ENCODE data around the gene IGLL1.
"Not testable (repeated sequence)": the region's sequence is repeated elsewhere in the genome, so short reads cannot be mapped to it uniquely, and the experiment has no call there.

The IGLL1 gene

DNA sequence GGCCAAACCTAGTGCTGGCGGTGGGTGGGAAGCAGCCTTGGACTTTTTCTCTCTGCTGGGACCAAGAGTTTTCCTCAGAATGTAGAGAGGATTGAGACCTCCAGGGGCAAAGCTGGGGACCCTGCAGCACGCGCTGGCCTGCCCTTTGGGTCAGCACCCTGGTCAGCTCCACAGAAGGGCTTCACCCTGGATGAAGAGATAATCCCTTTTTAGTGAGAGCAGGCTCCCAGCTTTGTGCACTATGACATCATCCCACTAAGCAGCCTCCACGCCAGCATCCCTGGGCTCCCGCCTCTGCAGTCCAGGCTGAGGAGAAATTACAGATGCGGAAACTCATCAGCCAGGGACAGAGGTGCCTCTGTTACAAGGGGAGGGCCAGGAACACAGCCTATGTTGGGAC, 28.5 kb upstream of the IGLL1 start:
- no peaks in the 10 kb centered on the region for H3K79me2 ChIP-seq (ENCODE audit: control insufficient read depth, insufficient read depth, low read length, unreplicated experiment)
- H3K4me1 ChIP-seq (ENCODE audit: control insufficient read depth, insufficient read depth, low read length, unreplicated experiment), result no peaks in the 10 kb centered on the region
- H3K27ac ChIP-seq (ENCODE audit: low read depth, low read length), result no peak overlapping the region
- no peaks in the 10 kb centered on the region for H3K27me3 ChIP-seq (ENCODE audit: insufficient read depth, low read length)
- no peak overlapping the region for H2AFZ ChIP-seq (ENCODE audit: low read length, unreplicated experiment)
- no peak overlapping the region for H3K4me3 ChIP-seq (ENCODE audit: low read depth, low read length)
- H3K36me3 ChIP-seq (ENCODE audit: insufficient read depth, low read length), result no peaks in the 10 kb centered on the region

GRCh38 chr22:23606204-23607131, 26.4 kb upstream of the IGLL1 start:
- Histone ChIP-seq H3K36me3 (ENCODE audit: insufficient read depth, low read length) (no peaks in the 10 kb centered on the region), H3K4me1 (ENCODE audit: control insufficient read depth, insufficient read depth, low read length, unreplicated experiment) (no peaks in the 10 kb centered on the region), H2AFZ (ENCODE audit: low read length, unreplicated experiment) (no peak overlapping the region), H3K27ac (ENCODE audit: low read depth, low read length) (no peak overlapping the region), H3K79me2 (ENCODE audit: control insufficient read depth, insufficient read depth, low read length, unreplicated experiment) (no peaks in the 10 kb centered on the region), H3K27me3 (ENCODE audit: insufficient read depth, low read length) (no peaks in the 10 kb centered on the region), H3K4me3 (ENCODE audit: low read depth, low read length) (no peak overlapping the region)

GRCh38 chr22:23604939-23605712, 25.0 kb upstream of the IGLL1 start:
- no peaks in the 10 kb centered on the region for H3K36me3 ChIP-seq (ENCODE audit: insufficient read depth, low read length)
- no peak overlapping the region for H2AFZ ChIP-seq (ENCODE audit: low read length, unreplicated experiment)
- H3K4me3 ChIP-seq (ENCODE audit: low read depth, low read length), result no peak overlapping the region
- H3K27me3 ChIP-seq (ENCODE audit: insufficient read depth, low read length), result no peaks in the 10 kb centered on the region
- no peak overlapping the region for H3K27ac ChIP-seq (ENCODE audit: low read depth, low read length)
- H3K4me1 ChIP-seq (ENCODE audit: control insufficient read depth, insufficient read depth, low read length, unreplicated experiment), result no peaks in the 10 kb centered on the region
- no peaks in the 10 kb centered on the region for H3K79me2 ChIP-seq (ENCODE audit: control insufficient read depth, insufficient read depth, low read length, unreplicated experiment)

GRCh38 chr22:23603266-23603665, 23.2 kb upstream of the IGLL1 start:
- H3K36me3 ChIP-seq (ENCODE audit: insufficient read depth, low read length), result no peaks in the 10 kb centered on the region
- H3K4me3 ChIP-seq (ENCODE audit: low read depth, low read length), result no peak overlapping the region
- H3K27me3 ChIP-seq (ENCODE audit: insufficient read depth, low read length), result no peaks in the 10 kb centered on the region
- no peaks in the 10 kb centered on the region for H3K79me2 ChIP-seq (ENCODE audit: control insufficient read depth, insufficient read depth, low read length, unreplicated experiment)
- no peak overlapping the region for H3K27ac ChIP-seq (ENCODE audit: low read depth, low read length)
- no peaks in the 10 kb centered on the region for H3K4me1 ChIP-seq (ENCODE audit: control insufficient read depth, insufficient read depth, low read length, unreplicated experiment)
- no peak overlapping the region for H2AFZ ChIP-seq (ENCODE audit: low read length, unreplicated experiment)

DNA sequence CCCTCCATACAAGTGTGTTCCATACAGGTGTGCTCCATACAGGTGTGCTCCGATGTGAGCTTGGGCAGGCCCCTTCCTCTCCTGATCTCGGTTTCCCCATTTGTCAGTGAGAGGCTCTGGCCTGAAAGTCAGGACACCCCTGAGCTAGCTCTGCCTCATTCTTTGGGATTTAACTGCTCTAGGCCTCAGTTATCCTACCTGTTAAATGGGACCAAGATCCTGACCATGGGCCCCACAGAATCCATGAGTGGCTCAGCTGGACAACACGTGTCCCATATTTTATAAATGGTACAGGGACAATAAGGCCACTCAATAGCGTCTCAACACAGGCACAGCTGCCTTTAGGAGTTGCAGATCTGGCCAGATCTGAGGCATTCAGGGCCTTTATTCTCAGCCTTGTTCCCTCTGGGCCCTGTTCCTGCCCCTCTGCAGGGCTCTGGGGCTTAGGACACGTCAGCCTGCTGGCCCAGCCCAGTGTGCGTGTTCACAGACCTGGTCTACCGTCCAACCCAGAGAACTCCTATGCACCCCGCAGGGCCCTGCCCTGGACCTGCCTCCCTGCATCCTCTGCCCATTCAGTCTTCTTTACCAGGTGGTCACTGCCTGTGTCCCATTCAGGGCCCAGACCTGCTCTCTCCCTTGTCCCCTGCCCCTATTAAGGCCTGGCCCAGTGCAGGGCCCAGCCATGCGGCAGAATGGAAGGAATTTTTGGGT, 18.9 kb upstream of the IGLL1 start:
- H3K27ac ChIP-seq (ENCODE audit: low read depth, low read length), result no peak overlapping the region

DNA sequence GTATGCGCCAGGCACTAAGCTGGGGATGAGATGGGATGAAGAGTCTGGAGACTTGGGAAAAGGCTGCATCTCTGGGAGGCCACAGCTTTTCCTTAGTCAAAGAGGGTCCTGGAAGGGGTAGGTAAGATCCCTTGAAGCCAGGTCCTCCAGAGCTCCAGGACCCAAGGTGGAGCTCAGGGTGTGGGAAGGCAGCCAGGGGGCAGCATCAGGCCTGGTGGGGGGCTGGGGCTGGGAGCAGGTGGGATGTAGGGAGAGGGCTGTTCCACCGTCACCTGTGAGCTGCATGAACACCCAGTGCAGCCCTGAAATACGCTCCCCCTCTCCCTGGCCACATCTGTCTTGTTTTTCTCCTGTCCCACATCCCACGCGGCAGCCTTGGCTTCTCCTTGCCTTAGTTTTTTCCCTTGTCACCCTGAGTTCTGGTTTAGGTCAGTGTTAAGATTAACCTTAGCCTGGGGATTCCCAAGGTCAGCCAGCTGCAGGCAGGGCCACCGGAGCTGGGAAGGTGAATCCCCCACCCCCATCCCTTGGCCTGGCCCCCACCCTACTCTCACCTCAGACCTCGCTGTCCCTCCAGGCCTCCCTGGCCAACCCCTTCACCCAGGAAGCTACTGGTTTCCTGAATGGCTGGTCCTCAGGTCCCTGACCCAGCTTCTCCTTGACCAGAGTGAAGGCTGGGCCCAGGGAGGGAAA, 17.6 kb upstream of the IGLL1 start:
- not testable (repeated sequence) for H3K36me3 ChIP-seq (ENCODE audit: insufficient read depth, low read length); H3K4me1 ChIP-seq (ENCODE audit: control insufficient read depth, insufficient read depth, low read length, unreplicated experiment); H3K4me3 ChIP-seq (ENCODE audit: low read depth, low read length); H3K27ac ChIP-seq (ENCODE audit: low read depth, low read length); H3K27me3 ChIP-seq (ENCODE audit: insufficient read depth, low read length); H2AFZ ChIP-seq (ENCODE audit: low read length, unreplicated experiment); H3K79me2 ChIP-seq (ENCODE audit: control insufficient read depth, insufficient read depth, low read length, unreplicated experiment)

More for the DNA sequence above, 18.9 kb upstream of the IGLL1 start:
- no peaks in the 10 kb centered on the region for H3K36me3 ChIP-seq (ENCODE audit: insufficient read depth, low read length)
- H3K27me3 ChIP-seq (ENCODE audit: insufficient read depth, low read length), result no peaks in the 10 kb centered on the region
- H3K4me3 ChIP-seq (ENCODE audit: low read depth, low read length), result no peak overlapping the region
- H2AFZ ChIP-seq (ENCODE audit: low read length, unreplicated experiment), result no peak overlapping the region
- no peaks in the 10 kb centered on the region for H3K79me2 ChIP-seq (ENCODE audit: control insufficient read depth, insufficient read depth, low read length, unreplicated experiment)
- no peaks in the 10 kb centered on the region for H3K4me1 ChIP-seq (ENCODE audit: control insufficient read depth, insufficient read depth, low read length, unreplicated experiment)

- H2AFZ ChIP-seq (ENCODE audit: low read length, unreplicated experiment); H3K4me3 ChIP-seq (ENCODE audit: low read depth, low read length); H3K4me1 ChIP-seq (ENCODE audit: control insufficient read depth, insufficient read depth, low read length, unreplicated experiment); H3K36me3 ChIP-seq (ENCODE audit: insufficient read depth, low read length); H3K27ac ChIP-seq (ENCODE audit: low read depth, low read length); H3K79me2 ChIP-seq (ENCODE audit: control insufficient read depth, insufficient read depth, low read length, unreplicated experiment); H3K27me3 ChIP-seq (ENCODE audit: insufficient read depth, low read length): not testable (repeated sequence)
Observed at GRCh38 chr22:23595904-23596303, 15.8 kb upstream of the IGLL1 start.

GRCh38 chr22:23591846-23592245, 11.8 kb upstream of the IGLL1 start:
- Histone ChIP-seq H3K27ac (ENCODE audit: low read depth, low read length) (no peak overlapping the region), H3K36me3 (ENCODE audit: insufficient read depth, low read length) (no peaks in the 10 kb centered on the region), H2AFZ (ENCODE audit: low read length, unreplicated experiment) (no peak overlapping the region), H3K4me3 (ENCODE audit: low read depth, low read length) (no peak overlapping the region), H3K27me3 (ENCODE audit: insufficient read depth, low read length) (no peaks in the 10 kb centered on the region), H3K4me1 (ENCODE audit: control insufficient read depth, insufficient read depth, low read length, unreplicated experiment) (no peaks in the 10 kb centered on the region), H3K79me2 (ENCODE audit: control insufficient read depth, insufficient read depth, low read length, unreplicated experiment) (no peaks in the 10 kb centered on the region)

DNA sequence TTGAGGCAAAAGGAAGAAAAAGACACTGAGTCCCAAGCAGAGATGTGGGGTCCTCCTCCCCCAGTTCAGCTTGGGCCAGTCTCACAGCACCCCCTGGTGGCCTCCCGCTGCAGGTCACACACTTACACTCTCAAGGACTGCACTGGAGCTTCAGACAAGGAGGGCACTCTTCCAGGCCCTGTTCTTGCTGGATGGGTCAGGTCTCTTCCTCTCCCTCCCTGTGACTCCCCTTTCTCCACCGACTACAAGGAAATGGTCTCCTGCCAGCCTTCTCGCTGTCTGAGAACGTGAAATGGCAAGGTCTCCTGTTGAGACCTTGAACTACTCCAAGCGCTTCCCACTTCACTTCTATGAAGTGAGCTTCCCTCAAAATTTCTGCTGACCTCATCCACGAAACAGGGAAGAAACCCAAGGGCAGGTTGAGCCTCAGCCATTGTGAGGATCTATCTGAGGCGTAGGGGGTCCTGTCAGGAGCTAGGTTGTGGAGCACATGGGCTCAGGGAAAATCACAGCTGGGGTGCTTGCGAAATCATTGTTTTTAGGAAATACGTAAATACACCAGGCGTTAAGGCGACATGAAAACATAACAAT, 11.2 kb upstream of the IGLL1 start:
- Histone ChIP-seq H3K79me2 (ENCODE audit: control insufficient read depth, insufficient read depth, low read length, unreplicated experiment) (no peaks in the 10 kb centered on the region), H3K36me3 (ENCODE audit: insufficient read depth, low read length) (no peaks in the 10 kb centered on the region), H2AFZ (ENCODE audit: low read length, unreplicated experiment) (no peak overlapping the region), H3K4me1 (ENCODE audit: control insufficient read depth, insufficient read depth, low read length, unreplicated experiment) (no peaks in the 10 kb centered on the region), H3K27ac (ENCODE audit: low read depth, low read length) (no peak overlapping the region), H3K27me3 (ENCODE audit: insufficient read depth, low read length) (no peaks in the 10 kb centered on the region), H3K4me3 (ENCODE audit: low read depth, low read length) (no peak overlapping the region)

DNA sequence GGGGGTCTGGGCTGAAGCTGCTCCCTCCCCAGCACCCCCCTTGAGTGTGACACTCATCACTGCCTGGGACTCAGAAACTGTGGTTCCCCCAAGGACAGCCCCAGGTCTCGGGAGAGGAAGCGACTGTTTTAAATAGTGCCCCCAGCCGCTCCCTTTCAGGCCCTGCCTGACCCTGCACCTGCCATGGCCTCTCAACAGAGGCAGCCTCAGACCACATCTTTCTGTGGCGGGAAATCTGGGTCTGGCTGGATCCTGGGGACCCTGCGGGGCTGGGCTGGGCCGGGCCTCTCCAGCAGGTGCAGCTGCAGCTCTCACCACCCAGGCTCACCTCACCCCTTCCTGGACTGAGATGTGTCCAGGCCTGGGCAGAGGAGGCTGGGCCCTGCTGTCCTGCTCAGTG, 3.7 kb upstream of the IGLL1 start:
- H3K27ac ChIP-seq (ENCODE audit: low read depth, low read length), result no peak overlapping the region
- no peaks in the 10 kb centered on the region for H3K36me3 ChIP-seq (ENCODE audit: insufficient read depth, low read length)
- no peaks in the 10 kb centered on the region for H3K4me1 ChIP-seq (ENCODE audit: control insufficient read depth, insufficient read depth, low read length, unreplicated experiment)
- no peaks in the 10 kb centered on the region for H3K79me2 ChIP-seq (ENCODE audit: control insufficient read depth, insufficient read depth, low read length, unreplicated experiment)
- no peak overlapping the region for H3K4me3 ChIP-seq (ENCODE audit: low read depth, low read length)
- H2AFZ ChIP-seq (ENCODE audit: low read length, unreplicated experiment), result no peak overlapping the region
- H3K27me3 ChIP-seq (ENCODE audit: insufficient read depth, low read length), result no peaks in the 10 kb centered on the region

All from ACC112 (cell line).